CD4-positive, alpha-beta T cell treated with Interferon gamma for 1 hour (primary cell): ENCODE results near the gene CIAO2A.
A peak's percentile ranks its signal among the peaks of the same experiment; 100 is the strongest.
"Not testable (repeated sequence)": the region's sequence is repeated elsewhere in the genome, so short reads cannot be mapped to it uniquely, and the experiment has no call there.

ENCODE experiments used
- DNase-seq: peaks from one replicate; pipeline ENCODE4 v3.0.0-alpha.2; 2020

The CIAO2A gene

GRCh38 chr15:64093627-64094417 is at the start of gene CIAO2A:
Gene CIAO2A, minus strand, starts transcription at chr15:64093838. Its CDS starts 70 bp downstream, at chr15:64093768.
- peak; percentile 95 for DNase-seq

DNA sequence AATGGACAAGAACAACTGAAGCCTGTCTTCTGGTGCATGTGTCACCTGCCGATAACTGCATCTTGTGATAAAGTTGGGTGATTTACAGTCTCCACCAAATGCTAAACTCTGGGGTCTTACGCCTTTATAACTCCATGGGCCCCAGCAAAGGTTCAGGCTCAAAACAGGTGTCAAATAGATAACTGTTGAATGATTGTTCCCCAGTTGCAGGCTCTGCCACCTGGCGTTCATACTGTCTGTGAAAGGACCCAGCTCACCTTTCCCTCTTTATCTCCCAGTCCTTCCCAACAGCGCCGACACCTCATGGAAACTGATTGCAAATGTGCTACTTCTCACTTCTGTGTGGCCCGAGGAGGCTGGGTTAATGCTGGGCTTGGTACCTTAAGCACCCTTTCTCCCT is 49.6 kb upstream of the CIAO2A start:
- DNase-seq: no peak

GRCh38 chr15:64141798-64142512 is 48.3 kb upstream of the CIAO2A start:
- no peak for DNase-seq

GRCh38 chr15:64138331-64138941 is 44.8 kb upstream of the CIAO2A start:
- no peak for DNase-seq

DNA sequence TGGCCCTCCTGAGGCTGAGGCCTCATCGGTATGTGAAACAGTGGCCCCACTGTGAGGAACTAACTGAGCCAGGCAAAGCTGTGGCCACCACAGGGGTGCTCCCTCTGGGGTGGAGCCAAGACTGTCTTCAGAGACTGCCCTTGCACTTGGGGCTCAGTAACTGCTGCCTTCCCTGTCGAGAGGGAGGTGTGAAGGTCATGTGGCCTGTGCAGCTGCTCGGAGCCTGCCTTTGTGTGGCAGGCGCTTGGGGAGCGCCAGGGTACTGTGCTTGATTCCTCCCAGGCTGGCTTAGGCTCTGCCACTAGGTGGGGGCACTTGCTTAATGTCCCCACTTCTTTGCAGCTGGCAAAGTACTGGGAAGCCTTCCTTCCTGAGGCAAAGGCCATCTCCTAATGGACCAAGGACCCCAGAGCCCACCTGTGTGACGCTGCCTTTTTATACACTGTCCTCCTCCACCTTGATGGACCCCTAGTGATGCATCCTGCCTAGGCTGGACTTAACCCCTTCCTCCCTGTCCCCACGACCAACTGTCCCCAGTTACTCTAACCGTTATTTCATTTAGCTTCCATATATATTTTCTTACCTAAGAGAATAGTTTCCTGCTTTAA is 43.7 kb upstream of the CIAO2A start:
- peak; percentile 46 for DNase-seq

- no peak for DNase-seq
These were observed 42.7 kb upstream of the CIAO2A start for GRCh38 chr15:64136347-64136746.

GRCh38 chr15:64134345-64134829 is 40.7 kb upstream of the CIAO2A start:
- no peak for DNase-seq

DNA sequence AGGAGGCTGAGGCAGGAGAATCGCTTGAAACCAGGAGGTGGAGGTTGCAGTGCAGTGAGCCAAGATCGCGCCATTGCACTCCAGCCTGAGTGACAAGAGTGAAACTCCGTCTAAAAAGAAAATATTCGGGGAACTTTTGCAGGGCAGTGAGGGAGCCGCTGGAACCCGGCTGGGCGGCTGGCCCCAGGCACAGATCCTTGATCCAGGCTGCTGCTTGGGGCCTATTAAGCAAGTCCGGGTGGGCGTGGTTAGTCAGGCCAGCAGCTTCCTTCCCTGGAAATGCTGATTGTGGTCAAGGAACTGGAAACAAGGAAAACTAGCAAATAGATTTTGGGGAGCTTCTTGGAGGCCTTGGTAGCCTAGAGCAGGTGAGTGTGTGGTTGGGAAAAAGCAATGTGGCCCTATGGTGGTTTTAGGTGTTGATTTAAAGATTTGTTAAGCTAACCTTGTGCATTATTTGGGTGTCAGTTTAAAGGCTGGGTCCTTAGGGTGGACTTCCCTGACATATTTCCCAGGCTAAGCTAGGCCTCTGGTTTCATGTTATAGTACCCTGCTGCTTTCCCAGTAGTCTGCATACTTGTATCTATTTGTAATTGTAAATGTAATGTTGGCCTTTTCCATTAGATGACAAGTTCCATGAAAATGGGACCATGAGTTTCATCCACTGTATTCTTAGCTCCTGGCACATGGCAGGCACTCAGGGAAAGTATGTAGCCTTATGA is 40.1 kb upstream of the CIAO2A start:
- no peak for DNase-seq

DNA sequence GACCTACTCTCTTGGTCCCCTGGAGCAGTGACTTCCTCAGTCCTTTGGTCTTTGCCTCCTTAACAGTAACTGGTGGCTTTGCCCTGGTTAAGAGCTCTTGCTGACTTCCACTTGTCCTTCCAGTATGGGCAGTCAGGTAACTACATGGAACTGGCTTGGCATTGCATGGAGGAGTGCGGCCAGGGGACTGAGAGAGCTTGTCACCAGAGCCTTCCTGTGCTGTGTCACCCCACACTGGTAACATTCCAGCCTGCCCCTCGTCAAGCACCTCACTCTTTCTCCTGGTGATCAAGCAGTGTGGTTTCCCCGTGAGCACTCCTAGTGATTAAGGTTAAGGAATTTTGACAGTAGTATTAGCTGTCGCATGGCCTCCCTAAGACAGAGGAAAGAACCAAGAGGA is 38.6 kb upstream of the CIAO2A start:
- DNase-seq: no peak

- no peak for DNase-seq
These were observed 37.9 kb upstream of the CIAO2A start for GRCh38 chr15:64131547-64131946.

DNA sequence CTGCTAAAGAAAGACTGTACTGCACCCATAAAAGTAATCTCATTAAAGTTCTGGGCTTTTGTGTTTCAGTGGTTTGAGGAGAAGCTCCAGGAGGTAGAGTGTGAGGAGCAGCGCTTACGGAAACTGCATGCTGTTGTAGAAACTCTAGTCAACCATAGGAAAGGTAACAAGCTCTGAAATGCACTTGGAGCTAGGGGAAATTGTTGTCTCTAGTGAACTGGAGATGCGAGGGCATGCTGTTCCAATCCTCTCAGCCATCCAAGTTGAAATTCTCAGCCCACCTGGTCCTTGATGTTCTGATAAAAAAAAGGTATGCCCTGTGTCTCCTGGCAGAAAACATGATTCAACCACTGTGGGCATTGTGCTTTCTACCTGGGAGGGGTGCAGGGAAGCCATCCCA is 36.5 kb upstream of the CIAO2A start:
- DNase-seq: no peak

- no peak for DNase-seq
These were observed 34.1 kb upstream of the CIAO2A start for GRCh38 chr15:64127521-64128270.

GRCh38 chr15:64125978-64126377 is 32.3 kb upstream of the CIAO2A start:
- DNase-seq: no peak

- no peak for DNase-seq
These were observed 29.3 kb upstream of the CIAO2A start for GRCh38 chr15:64122936-64123351.

DNA sequence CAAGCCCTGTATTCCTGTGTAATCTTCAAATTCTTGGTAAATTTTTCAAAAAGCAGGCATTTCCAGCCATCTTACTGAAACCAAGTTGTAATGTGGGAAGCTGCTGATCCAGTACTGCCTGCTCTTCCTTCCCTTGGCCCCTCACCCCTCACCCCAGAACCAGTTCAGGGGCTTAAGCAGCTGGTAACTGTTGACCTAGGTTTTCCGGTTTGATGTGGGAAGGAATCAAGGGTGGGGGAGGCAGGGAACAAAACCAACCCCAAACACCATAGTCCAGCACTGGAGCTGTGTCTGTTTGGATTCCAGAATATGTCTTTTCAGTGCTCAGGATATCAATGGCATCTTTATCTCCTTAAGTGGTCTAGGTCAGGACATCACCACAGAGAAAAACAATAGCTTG is 28.8 kb upstream of the CIAO2A start:
- DNase-seq: no peak

GRCh38 chr15:64121614-64122013 is 28.0 kb upstream of the CIAO2A start:
- no peak for DNase-seq

DNA sequence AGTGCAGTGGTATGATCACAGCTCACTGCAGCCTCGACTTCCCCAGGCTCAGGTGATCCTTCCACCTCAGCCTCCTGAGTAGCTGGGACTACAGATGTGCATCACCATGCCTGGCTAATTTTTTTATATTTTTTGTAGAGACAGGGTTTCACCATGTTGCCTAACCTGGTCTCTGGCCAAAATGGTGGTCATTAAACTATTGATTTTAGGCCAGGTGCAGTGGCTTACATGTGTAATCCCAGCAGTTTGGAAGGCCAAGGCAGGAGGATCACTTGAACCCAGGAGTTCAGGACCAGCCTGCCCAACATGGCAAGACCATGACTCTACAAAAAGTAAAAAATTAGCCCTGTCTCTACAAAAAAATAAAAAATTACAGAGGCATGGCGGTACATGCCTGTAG is 26.7 kb upstream of the CIAO2A start:
- DNase-seq: not testable (repeated sequence)

DNA sequence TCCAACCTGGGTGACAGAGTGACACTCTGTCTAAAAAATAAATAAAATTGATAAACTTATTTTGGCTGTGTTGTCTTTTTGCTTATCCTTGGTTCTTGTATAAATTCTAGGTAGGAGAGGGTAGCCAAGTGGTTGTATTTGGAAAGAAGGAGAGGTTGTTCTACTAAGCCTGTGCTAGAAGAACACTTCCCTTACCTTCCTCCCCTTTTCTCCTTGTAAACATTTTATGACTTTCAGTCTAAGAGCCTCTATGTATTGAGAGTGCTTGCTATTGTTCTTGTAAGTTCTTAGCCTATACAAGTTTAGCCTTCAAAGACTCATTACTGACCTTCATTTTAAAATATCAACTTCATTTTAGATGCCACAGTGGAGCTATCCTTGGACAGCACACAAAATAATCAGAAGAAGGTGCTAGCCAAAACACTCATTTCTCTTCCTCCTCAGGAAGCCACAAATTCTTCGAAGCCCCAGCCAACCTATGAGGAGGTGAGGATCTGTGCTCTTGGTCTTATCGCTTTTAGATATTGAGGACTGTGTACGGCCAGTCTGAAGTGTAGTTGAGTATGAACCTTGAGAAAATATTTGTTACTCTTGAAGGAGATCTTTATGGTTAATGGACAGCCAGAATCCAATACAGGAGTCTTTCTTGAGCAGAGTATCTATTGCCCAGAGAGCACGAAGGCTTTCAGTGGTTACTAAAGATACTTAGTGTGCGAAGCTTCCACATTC is 24.3 kb upstream of the CIAO2A start:
- DNase-seq: no peak

DNA sequence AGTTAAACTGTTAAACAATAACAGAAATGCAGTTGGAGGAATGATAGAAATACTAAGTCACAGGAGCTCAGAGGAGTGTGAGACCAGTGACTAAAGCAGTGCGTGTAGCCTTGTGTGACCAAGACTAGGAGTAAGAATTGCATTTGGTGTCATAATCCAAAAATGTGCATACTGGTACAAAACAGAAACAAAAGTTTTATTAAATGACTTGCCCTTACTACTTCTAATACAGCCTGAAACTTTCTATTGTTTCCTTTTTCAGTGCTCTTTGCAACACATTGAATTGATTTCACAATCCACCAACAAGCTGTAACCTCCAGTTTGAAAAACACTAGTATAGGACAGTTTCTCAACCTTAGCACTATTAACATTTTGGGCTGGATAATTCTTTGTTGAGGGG is 19.3 kb upstream of the CIAO2A start:
- no peak for DNase-seq

DNA sequence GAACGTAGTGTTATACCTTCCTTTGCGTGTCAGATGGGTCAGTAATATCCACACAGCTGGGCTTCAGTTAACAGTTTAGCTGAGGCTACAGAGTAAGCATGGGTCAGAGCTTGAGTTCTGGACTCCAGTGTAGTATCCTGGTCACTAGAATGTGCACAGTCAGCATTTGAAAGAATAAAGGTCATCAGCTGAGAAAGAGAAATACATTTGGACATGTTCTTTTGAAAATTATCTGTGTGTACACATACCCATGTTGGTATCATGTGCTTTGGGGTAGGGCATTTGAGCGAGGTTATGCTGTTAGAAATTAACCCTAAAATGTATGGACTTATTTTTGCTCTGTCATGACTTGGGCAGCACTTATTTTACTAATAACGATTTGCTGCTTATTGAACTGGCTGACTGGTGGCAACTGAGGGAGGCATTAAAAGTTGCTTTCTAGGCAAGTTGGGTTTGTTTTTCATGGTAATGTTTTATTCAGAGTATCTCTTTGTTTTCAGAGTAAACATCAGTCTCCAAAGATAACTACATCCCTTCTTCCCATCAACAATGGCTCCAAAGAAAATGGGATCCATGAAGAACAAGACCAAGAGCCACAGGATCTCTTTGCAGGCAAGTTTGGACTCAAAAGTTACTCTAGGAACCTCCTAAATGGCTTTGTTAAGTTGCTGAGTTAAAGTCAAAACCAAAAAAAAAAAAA is 18.6 kb upstream of the CIAO2A start:
- DNase-seq: no peak

- DNase-seq: no peak
These were observed 18.0 kb upstream of the CIAO2A start for GRCh38 chr15:64111679-64112050.
